ENCODE measurements around the gene NECTIN1. TPM values are rescaled to one million over a fixed set of nuclear protein-coding genes. Genes with fewer than 3 reads are reported as not detected.

The NECTIN1 gene
- total RNA-seq, 2 donors from 2014 or later: 4.0 to 4.4 TPM

DNA sequence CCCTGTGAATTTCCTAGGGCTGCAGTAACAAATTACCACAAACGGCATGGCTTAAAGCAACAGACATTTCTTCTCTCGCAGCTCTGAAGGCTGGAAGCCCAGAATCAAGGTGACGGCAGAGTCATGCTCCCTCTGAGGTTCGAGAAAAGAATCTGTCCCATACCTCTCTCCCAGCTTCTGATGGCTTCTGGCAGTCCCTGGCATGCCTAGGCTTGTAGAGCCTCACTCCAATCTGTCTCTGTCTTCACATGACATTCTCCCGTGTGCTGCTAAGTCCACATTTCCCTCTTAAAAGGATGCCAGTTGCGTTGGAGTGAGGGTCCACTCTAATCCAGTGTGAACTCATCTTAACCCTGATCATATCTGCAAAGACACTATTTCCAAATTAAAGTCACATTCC is 116.2 kb downstream of the NECTIN1 start:
- no peak for DNase-seq (ENCODE audit: low spot score)
- Histone ChIP-seq H3K36me3 (no peaks in the 10 kb centered on the region), H3K4me1 (peaks cover 0 to 6% of the 10 kb centered on the region in 2 donors), H3K9me3 (no peaks in the 10 kb centered on the region), H3K27ac (no peak overlapping the region), H3K27me3 (no peaks in the 10 kb centered on the region), H3K4me3 (no peak overlapping the region)
- TF ChIP-seq, protein P1, sequence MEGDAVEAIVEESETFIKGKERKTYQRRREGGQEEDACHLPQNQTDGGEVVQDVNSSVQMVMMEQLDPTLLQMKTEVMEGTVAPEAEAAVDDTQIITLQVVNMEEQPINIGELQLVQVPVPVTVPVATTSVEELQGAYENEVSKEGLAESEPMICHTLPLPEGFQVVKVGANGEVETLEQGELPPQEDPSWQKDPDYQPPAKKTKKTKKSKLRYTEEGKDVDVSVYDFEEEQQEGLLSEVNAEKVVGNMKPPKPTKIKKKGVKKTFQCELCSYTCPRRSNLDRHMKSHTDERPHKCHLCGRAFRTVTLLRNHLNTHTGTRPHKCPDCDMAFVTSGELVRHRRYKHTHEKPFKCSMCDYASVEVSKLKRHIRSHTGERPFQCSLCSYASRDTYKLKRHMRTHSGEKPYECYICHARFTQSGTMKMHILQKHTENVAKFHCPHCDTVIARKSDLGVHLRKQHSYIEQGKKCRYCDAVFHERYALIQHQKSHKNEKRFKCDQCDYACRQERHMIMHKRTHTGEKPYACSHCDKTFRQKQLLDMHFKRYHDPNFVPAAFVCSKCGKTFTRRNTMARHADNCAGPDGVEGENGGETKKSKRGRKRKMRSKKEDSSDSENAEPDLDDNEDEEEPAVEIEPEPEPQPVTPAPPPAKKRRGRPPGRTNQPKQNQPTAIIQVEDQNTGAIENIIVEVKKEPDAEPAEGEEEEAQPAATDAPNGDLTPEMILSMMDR (IDR thresholded peaks at IDR 0.05): no peak

DNA sequence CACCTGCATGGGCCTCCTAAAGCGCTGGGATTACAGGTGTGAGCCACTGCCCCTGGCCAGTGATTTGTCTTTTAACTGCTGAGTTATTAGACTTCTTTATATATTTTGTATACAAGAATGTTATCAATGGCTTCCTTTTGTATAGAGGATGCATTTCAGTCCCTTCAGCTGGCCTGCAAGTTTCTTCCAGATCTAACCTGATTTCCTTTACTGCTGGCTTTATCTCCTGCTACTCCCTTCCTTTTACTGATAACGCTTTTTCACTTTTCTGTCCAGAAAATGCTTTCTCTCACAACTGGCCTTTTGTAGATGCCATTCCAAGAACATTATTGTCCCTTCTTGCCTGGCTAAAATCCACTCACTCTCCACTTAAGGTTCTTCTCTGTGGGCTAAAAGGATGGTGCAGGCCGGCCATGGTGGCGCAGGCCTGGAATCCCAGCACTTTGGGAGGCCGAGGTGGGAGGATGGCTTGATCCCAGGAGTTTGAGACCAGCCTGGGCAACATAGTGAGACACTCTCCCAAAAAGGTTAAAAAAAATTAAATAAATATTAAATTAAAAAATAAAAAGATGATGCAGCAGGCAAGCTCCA is 118.1 kb downstream of the NECTIN1 start:
- H3K27me3 ChIP-seq: no peaks in the 10 kb centered on the region
- H3K27ac ChIP-seq: no peak overlapping the region
- TF ChIP-seq, protein P1 (IDR thresholded peaks at IDR 0.05): no peak
- H3K36me3 ChIP-seq: no peaks in the 10 kb centered on the region
- H3K4me3 ChIP-seq: no peak overlapping the region
- H3K4me1 ChIP-seq: no peaks in the 10 kb centered on the region
- no peaks in the 10 kb centered on the region for H3K9me3 ChIP-seq
- no peak for DNase-seq (ENCODE audit: low spot score)

DNA sequence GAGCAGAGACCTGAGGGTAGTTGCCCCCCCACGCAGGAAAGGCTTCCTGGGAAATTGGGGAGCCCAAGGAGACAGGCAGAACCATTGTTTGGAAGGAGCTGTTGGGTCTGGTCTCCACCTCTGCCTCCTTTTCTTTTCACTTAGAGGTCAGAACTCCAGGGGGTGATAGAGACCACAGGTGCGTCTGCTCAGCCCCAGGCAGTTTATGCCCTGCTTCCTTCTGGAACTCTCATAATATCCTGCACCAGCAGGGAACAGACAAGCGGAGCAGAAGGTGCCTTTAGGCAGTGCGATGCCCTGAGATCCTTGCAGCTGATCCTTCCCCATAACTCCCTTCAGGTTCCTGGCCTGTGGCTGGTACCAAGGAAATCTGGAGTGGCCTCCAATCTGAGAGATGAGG is 120.2 kb downstream of the NECTIN1 start:
- Histone ChIP-seq H3K9me3 (no peaks in the 10 kb centered on the region), H3K36me3 (no peaks in the 10 kb centered on the region), H3K4me3 (no peak overlapping the region), H3K4me1 (no peaks in the 10 kb centered on the region), H3K27ac (no peak overlapping the region), H3K27me3 (no peaks in the 10 kb centered on the region)
- TF ChIP-seq, protein P1 (IDR thresholded peaks at IDR 0.05): no peak
- no peak for DNase-seq (ENCODE audit: low spot score)

DNA sequence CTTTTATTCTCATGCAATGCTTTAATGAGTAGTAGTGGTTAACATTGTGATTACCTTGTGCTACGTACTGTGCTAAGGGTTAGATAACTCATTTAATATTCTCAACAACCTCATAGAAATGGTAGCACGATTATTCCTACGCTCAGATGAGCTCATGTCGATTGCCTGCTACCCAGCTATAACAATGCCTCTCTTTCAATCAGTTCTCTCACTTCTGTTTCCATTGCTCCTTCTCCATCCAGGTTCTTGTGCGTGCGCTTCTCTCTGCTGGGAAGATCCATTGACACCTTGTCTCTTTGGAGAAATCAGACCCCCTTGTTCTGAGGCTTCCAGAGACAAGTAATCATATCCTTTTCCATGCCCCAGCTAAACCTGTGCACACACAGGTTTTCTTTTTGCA is 120.8 kb downstream of the NECTIN1 start:
- no peaks in the 10 kb centered on the region for H3K27me3 ChIP-seq

DNA sequence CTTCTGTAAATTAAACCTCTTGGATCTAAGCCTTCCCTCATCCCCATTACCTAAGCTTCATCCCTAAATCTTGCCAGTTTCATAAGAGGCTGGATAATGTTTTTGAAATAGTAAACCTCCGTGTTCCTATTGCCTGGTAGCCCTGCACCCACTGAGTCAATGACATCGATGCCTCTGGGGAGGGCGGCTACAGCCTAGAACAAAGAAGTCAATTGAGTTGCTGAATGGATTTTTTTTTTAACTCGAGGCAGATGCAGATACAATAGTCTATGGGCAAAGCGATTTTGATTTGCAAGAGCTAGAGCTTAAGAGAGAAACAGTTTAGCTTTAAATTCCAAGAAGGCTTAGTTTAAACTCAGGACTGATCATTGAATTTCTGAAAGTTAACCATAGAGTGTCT is 121.3 kb downstream of the NECTIN1 start:
- TF ChIP-seq, protein P1 (IDR thresholded peaks at IDR 0.05): no peak
- H3K4me3 ChIP-seq: no peak overlapping the region

More for the DNA sequence above, 120.8 kb downstream of the NECTIN1 start:
- TF ChIP-seq, protein P1 (IDR thresholded peaks at IDR 0.05): no peak
- Histone ChIP-seq H3K4me1 (no peaks in the 10 kb centered on the region), H3K36me3 (no peaks in the 10 kb centered on the region), H3K4me3 (no peak overlapping the region), H3K27ac (no peak overlapping the region), H3K9me3 (no peaks in the 10 kb centered on the region)
- DNase-seq (ENCODE audit: low spot score): no peak

DNA sequence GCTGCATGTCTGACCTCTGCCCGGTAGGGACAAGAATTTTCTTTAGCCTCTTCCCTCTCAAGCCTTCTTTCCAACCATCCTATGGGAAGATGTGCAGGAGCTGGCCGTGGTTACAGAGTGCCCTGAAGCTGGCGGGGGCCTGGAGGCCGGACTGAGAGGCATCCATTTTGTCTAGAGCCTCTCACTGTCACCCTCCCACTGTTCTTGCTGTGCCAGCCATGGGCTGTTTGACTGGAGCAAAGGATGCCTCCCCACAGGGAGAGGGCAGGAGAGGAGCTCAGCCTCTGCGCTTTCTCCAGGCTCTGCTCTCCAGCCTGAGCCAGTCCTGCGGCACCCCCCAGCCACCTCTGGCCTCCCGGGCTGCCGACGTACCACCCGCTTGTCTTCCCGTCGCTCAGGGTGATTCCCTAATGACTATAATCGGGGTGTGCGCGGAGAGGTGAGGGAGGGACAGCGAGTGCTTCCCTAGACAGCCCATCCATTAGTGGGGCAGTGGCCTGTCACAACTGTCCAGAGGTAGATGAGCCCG is 123.8 kb downstream of the NECTIN1 start:
- DNase-seq (ENCODE audit: low spot score): no peak
- TF ChIP-seq, protein P1 (IDR thresholded peaks at IDR 0.05): no peak
- H3K27me3 ChIP-seq: no peaks in the 10 kb centered on the region

More for the DNA sequence above, 121.3 kb downstream of the NECTIN1 start:
- Histone ChIP-seq H3K27me3 (no peaks in the 10 kb centered on the region), H3K9me3 (no peaks in the 10 kb centered on the region), H3K4me1 (no peaks in the 10 kb centered on the region), H3K27ac (no peak overlapping the region), H3K36me3 (no peaks in the 10 kb centered on the region)
- DNase-seq (ENCODE audit: low spot score): no peak

More for the DNA sequence above, 123.8 kb downstream of the NECTIN1 start:
- Histone ChIP-seq H3K4me1 (no peaks in the 10 kb centered on the region), H3K36me3 (no peaks in the 10 kb centered on the region), H3K4me3 (no peak overlapping the region), H3K27ac (no peak overlapping the region), H3K9me3 (no peaks in the 10 kb centered on the region)

Measured in right atrium auricular region (tissue), 2 donors.